Neural progenitor cell (in vitro differentiated cells): ENCODE measurements around the gene SLCO1B3.
A peak's percentile ranks its signal among the peaks of the same experiment; 100 is the strongest.

ENCODE experiments used
- CTCF ChIP-seq: fragments of 200-600 bp; sonication (generic); IDR thresholded peaks from 2 replicates; pipeline ENCODE4 v1.5.1; 2017; ENCODE audit warnings: antibody characterized with exemption, mild to moderate bottlenecking
- EZH2 ChIP-seq: fragments of 200-600 bp; sonication (generic); IDR thresholded peaks from 2 replicates; pipeline ENCODE4 v1.6.1; 2017; ENCODE audit warnings: antibody characterized with exemption, mild to moderate bottlenecking, moderate library complexity
- EZH2phosphoT487 ChIP-seq: fragments of 200-600 bp; sonication (generic); IDR thresholded peaks from 2 replicates; pipeline ENCODE4 v1.6.1; 2017; ENCODE audit warnings: antibody characterized with exemption

GRCh38 chr12:20863056-20863455 lies 52.6 kb downstream of the SLCO1B3 start:
- no peak for TF ChIP-seq EZH2
- TF ChIP-seq CTCF, result peak; percentile 11
- no peak for TF ChIP-seq EZH2phosphoT487
